Epithelial cell of proximal tubule (primary cell): ENCODE measurements around the gene ZDHHC3. TPM values are rescaled to one million over a fixed set of nuclear protein-coding genes. Genes with fewer than 3 reads are reported as not detected.
A peak's percentile ranks its signal among the peaks of the same experiment; 100 is the strongest.

Source experiments
- DNase-seq: peaks from one replicate; pipeline ENCODE4 v3.0.0-alpha.2; 2011; ENCODE audit warnings: low read depth
- H3K4me3 ChIP-seq: 2 replicates; pipeline ENCODE4 v1.5.1; 2011; ENCODE audit warnings: low read depth, mild to moderate bottlenecking, low read length
- CTCF ChIP-seq: conservative IDR thresholded peaks from 2 replicates; pipeline ENCODE4 v1.5.1; 2012; ENCODE audit warnings: low read depth, mild to moderate bottlenecking, low read length
- total RNA-seq: library from RNA; depleted of rRNA; stranded (reverse); fragments of >200 nt; gene quantifications from 2 replicates; pipeline ENCODE4 v1.2.3, GENCODE V29; 2015

ZDHHC3 gene
- total RNA-seq, 1 donor from 2014 or later, result 38.9 TPM

DNA sequence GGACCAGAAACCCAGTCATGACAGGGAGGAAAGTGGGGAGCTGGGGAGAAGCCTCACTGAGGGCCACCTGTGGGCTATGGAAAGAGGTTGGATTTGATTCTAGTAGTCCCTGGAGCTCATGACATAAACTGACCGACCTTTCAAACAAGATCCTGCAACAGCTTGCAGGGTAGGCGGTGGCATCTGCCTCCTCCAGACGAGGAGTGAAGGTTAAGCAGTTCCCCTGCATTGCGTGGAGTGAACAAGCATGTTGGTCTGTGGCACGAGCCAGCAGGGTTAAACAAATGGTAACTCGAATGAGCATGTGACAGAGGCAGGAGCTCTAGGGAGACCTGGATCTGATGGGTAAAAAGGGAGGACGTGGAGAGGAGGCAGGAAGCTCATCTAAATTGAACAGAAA is 88.9 kb downstream of the ZDHHC3 start:
- DNase-seq, result no peak
- no peak overlapping the region for H3K4me3 ChIP-seq
- no peak for TF ChIP-seq CTCF

DNA sequence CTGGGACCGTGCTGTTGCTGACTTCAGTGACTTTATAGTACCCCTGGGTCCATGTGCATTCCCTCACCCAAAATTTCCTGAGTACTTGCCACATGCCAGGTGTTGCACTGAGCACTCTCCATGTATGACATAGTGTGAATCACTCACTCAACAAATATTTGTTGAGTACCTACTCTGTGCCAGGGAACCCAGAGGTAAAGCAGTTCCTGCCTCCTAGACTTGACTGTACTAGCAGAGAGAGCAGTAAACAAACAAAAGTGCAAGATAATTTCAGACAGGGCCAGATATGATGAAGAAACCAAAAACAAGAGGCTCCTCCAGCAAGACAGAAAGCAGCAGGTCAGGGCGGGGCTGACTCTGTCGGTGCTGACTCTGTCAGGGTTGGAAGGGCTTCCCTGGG is 89.4 kb downstream of the ZDHHC3 start:
- DNase-seq, result no peak
- TF ChIP-seq CTCF, result no peak
- no peak overlapping the region for H3K4me3 ChIP-seq

GRCh38 chr3:44885618-44886017 is 90.4 kb downstream of the ZDHHC3 start:
- TF ChIP-seq CTCF, result no peak
- peak; percentile 77 for DNase-seq
- H3K4me3 ChIP-seq, result no peak overlapping the region

GRCh38 chr3:44883999-44884431 is 92.0 kb downstream of the ZDHHC3 start:
- no peak for TF ChIP-seq CTCF
- H3K4me3 ChIP-seq, result no peak overlapping the region
- peak; percentile 89 for DNase-seq

DNA sequence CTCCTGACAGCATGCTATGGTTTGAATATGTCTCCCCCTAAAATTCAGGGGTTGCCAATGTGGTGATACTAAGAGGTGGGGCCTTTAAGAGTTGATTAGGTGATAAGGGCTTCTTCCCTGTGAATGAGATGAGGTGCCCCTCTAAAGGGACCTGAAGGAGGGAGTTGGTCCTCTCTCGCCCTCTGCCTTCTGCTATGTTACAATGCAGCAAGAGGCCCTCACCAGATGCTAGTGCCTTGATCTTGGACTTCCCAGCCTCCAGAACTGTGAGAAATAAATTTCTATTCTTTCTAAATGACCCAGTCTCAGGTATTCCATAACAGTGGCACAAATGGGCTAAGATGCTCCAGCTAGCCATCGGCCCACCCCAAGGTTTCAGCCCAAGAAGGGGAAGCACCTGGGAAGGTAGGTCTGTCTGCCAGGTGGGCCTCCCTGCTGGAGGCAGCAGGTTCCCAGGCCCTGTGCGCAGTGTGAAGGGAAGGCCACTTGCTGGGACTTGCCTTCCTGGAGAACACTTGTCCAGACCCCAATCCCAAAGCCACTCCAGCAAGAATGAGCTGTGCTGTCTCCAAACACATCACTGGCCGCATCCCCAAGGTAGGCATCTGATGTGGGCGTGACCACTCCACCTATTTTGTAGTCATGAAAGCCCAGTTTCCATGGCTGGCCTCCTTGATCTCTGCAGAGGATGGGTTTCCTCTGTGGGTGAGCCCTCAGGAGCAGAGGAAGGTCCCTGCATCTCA is 92.6 kb downstream of the ZDHHC3 start:
- no peak overlapping the region for H3K4me3 ChIP-seq
- DNase-seq, result no peak
- no peak for TF ChIP-seq CTCF

DNA sequence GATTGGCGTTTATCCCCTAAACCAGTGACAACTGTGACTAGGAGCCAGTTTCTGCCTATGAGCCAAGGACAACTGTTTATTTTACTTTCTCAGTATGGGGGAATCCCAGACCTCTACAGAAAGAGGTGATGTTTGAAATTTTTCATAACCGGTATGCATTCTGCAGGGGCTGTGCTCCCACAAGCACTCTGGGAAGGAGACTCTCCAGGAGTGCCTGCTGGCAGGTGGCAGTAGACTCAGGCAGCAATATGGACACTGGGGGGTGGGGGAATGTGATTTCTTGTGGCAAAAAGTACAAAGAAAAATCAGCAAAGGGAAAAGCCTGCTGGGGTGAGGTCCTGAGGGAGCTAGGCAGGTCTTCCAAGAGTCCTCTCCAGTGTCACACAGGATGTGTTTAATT is 95.7 kb downstream of the ZDHHC3 start:
- DNase-seq, result no peak
- no peak for TF ChIP-seq CTCF
- H3K4me3 ChIP-seq, result no peak overlapping the region

DNA sequence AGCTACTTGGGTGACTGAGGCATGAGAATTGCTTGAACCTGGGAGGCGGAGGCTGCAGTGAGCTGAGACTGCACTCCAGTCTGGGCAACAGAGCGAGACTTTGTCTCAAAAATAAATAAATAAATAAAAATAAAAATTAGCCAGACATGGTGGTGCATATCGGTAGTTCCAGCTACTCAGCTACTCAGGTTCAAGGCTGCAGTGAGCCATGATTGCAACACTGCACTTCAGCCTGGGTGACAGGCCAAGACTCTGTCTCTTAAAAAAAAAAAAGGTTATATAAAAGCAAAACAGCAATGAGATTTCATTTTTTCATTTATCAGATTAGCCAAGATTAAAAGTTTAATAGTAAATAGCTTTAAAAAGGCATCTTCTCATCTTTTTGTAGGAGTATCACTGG is 98.6 kb downstream of the ZDHHC3 start:
- TF ChIP-seq CTCF, result no peak
- no peak overlapping the region for H3K4me3 ChIP-seq
- no peak for DNase-seq
